NT2/D1 (cell line): ENCODE data around the gene HAO1.

Source experiments
- YY1 ChIP-seq: IDR thresholded peaks from 2 replicates; pipeline ENCODE4 v1.6.1; 2011; ENCODE audit not compliant: insufficient read length, insufficient read depth
- ZNF274 ChIP-seq: IDR thresholded peaks from 2 replicates; pipeline ENCODE4 v1.6.1; 2011; ENCODE audit warnings: mild to moderate bottlenecking, low read depth, low read length

- TF ChIP-seq ZNF274: no peak
- no peak for TF ChIP-seq YY1
Observed at GRCh38 chr20:7930343-7930742, 9.9 kb downstream of the HAO1 start.
